Thoracic aorta (tissue), 2 donors: ENCODE data around the gene DHRSX. TPM values are rescaled to one million over a fixed set of nuclear protein-coding genes. Genes with fewer than 3 reads are reported as not detected.

Experiments
- ATAC-seq: fragments of 150-250 bp; one replicate; pipeline ENCODE4 v1.8.0; 2017; ENCODE audit warnings: low read depth; ENCODE audit not compliant: insufficient number of reproducible peaks, low FRiP score
- DNase-seq: peaks from one replicate; pipeline ENCODE4 v3.0.0-alpha.2; 2020; ENCODE audit warnings: low spot score
- H3K27ac ChIP-seq, 2 donors: fragments of 200-600 bp; sonication (generic); 1 replicate in 1 of 2; 2 replicates in 1 of 2; pipeline ENCODE4 v1.5.1; 2016; ENCODE audit warnings: mild to moderate bottlenecking in 2 of 2, moderate library complexity in 2 of 2
- H3K27me3 ChIP-seq: fragments of 200-600 bp; sonication (generic); replicated peaks from 2 replicates; pipeline ENCODE4 v1.6.0; 2016; ENCODE audit warnings: mild to moderate bottlenecking; ENCODE audit not compliant: insufficient read depth
- H3K36me3 ChIP-seq: fragments of 200-600 bp; sonication (generic); one replicate; pipeline ENCODE4 v1.5.1; 2016
- H3K4me1 ChIP-seq, 2 donors: fragments of 200-600 bp; sonication (generic); 1 replicate in 1 of 2; 2 replicates in 1 of 2; pipeline versions ENCODE4 v1.5.1 to v1.6.0; 2016; ENCODE audit warnings: low read depth in 2 of 2, mild to moderate bottlenecking in 1 of 2; ENCODE audit not compliant: control insufficient read depth in 1 of 2
- H3K4me3 ChIP-seq: fragments of 200-600 bp; sonication (generic); 2 replicates; pipeline ENCODE4 v1.5.1; 2016; ENCODE audit warnings: mild to moderate bottlenecking
- H3K9me3 ChIP-seq: fragments of 200-600 bp; sonication (generic); 2 replicates; pipeline ENCODE4 v1.5.1; 2016
- total RNA-seq, 2 donors: library from RNA; depleted of rRNA; stranded (reverse); fragments of >200 nt; gene quantifications; one replicate each; pipeline versions ENCODE4 v1.1.0 to v1.2.3, GENCODE V29; 2016
- TF ChIP-seq, protein P1 (sequence below): fragments of 200-600 bp; sonication (generic); IDR thresholded peaks from one replicate; pipeline ENCODE4 v1.5.1; 2019; ENCODE audit warnings: antibody characterized with exemption

Gene DHRSX
- total RNA-seq, 2 donors from 2014 or later = 14.9 to 16.8 TPM

DNA sequence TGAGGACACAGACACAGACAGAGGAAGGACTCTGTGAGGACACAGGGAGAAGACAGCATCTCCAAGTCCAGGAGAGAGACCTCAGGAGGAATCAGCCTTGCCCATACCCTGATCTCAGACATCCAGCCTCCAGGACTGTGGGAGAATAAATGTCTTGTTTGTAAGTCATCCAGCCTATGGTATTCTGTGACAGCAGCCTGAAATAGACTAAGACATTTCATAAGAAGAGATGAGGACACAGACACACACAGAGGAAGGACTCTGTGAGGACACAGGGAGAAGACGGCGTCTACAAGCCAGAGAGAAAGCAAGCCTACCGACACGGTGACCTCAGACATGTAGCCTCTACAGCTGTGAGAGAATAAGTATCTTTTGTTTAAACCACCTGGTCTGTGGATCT lies 112.1 kb downstream of the DHRSX start:
- no peak for ATAC-seq
- TF ChIP-seq, protein P1, sequence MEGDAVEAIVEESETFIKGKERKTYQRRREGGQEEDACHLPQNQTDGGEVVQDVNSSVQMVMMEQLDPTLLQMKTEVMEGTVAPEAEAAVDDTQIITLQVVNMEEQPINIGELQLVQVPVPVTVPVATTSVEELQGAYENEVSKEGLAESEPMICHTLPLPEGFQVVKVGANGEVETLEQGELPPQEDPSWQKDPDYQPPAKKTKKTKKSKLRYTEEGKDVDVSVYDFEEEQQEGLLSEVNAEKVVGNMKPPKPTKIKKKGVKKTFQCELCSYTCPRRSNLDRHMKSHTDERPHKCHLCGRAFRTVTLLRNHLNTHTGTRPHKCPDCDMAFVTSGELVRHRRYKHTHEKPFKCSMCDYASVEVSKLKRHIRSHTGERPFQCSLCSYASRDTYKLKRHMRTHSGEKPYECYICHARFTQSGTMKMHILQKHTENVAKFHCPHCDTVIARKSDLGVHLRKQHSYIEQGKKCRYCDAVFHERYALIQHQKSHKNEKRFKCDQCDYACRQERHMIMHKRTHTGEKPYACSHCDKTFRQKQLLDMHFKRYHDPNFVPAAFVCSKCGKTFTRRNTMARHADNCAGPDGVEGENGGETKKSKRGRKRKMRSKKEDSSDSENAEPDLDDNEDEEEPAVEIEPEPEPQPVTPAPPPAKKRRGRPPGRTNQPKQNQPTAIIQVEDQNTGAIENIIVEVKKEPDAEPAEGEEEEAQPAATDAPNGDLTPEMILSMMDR = no peak
- Histone ChIP-seq H3K4me1 (no peaks in the 10 kb centered on the region), H3K4me3 (no peak overlapping the region), H3K27me3 (no peaks in the 10 kb centered on the region), H3K9me3 (peaks cover 7% of the 10 kb centered on the region), H3K36me3 (peaks cover 10% of the 10 kb centered on the region), H3K27ac (no peak overlapping the region)
- DNase-seq = no peak

DNA sequence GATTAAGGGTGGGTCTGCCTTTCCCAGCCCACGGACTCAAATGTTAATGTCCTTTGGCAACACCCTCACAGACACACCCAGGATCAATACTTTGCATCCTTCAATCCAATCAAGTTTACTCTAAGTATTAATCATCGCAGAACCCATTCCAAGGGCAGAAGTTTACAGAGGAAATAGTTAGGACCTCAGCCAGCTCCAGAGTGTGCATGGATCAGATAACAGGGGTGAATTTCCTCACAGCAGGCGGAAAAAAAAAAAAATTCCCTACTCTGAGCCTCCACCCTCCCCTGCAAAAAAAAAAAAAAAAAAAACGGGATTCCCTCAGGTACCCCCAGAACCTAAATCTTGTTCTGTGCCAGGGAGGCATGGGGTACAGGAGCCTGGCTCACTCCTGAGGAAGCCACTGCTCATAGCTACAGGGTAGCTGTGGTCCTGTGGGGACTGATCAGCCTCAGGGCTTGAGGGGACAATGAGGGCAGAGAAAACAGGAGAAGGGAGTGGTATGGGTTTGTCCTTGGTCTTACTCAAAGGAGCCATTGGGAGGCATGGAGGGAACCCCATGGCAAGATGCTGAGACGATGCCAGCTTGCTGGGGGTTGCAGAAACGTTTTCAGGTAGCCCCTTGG lies 113.0 kb downstream of the DHRSX start:
- Histone ChIP-seq H3K4me3 (no peak overlapping the region), H3K27ac (no peak overlapping the region), H3K27me3 (no peaks in the 10 kb centered on the region), H3K4me1 (no peaks in the 10 kb centered on the region), H3K9me3 (peaks cover 7% of the 10 kb centered on the region), H3K36me3 (peaks cover 10% of the 10 kb centered on the region)
- DNase-seq (no peak), ATAC-seq (no peak)
- TF ChIP-seq, protein P1 = no peak

DNA sequence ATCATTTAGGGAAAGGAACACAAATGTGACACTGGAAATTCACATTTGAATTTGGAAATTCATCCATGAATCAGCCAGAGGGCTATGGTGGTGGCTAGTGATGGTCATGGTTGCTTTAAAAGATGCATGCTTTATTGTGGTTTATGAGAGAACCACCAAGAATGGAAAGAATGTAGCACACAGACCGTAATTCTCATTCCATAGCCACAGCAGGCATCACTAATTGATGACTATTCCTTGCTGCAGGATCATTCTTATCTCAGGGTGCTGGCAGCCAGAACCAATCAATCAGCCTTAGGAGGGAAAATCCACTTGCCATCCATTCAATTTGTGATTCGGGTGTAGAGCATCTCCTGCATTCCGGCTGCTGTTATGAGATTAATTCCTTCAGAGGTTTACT lies 115.6 kb downstream of the DHRSX start:
- DNase-seq (no peak), ATAC-seq (no peak)
- H3K9me3 ChIP-seq = no peaks in the 10 kb centered on the region
- H3K27ac ChIP-seq = no peak overlapping the region
- no peak overlapping the region for H3K4me3 ChIP-seq
- H3K36me3 ChIP-seq = no peaks in the 10 kb centered on the region
- H3K4me1 ChIP-seq = no peaks in the 10 kb centered on the region
- H3K27me3 ChIP-seq = no peaks in the 10 kb centered on the region
- TF ChIP-seq, protein P1 = no peak

DNA sequence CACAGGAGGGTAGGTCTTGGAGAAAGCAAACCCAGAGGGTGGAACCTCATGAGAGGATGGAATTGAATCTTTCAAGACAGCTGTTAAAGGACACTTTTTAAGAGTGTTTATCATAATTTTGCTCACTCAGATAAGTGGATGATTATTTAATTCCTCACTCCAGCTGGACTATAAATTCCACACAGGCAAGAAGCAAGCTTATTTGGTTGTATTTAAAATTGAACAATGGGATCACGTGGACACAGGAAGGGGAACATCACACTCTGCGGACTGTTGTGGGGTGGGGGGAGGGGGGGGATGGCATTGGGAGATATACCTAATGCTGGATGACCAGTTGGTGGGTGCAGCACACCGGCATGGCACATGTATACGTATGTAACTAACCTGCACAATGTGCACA lies 116.3 kb downstream of the DHRSX start:
- ATAC-seq (no peak), DNase-seq (no peak)
- H3K4me3 ChIP-seq = no peak overlapping the region
- no peaks in the 10 kb centered on the region for H3K36me3 ChIP-seq
- no peaks in the 10 kb centered on the region for H3K27me3 ChIP-seq
- TF ChIP-seq, protein P1 = no peak
- H3K27ac ChIP-seq = no peak overlapping the region
- H3K4me1 ChIP-seq = no peaks in the 10 kb centered on the region
- H3K9me3 ChIP-seq = no peaks in the 10 kb centered on the region

DNA sequence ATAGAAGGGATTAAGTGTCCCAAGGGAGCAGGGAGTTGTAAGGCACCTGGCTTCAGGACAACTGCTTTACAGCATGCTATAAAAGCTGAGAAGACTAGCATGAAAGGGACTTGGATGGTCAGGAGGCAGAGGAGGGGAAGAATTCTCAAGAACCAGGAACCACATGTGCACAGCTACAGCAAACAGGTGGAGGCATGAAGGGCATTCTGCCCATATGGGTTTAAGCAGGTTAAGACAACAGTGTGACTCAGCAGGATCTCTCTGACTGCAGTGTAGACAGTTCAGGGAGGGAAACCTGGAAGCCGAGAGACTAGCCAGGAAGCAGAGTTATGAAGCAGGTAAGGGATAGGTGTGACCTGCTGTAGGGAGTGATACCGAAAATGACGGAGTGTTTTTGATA lies 117.0 kb downstream of the DHRSX start:
- ATAC-seq (no peak), DNase-seq (no peak)
- Histone ChIP-seq H3K27ac (no peak overlapping the region), H3K27me3 (no peaks in the 10 kb centered on the region), H3K4me3 (no peak overlapping the region), H3K9me3 (no peaks in the 10 kb centered on the region), H3K4me1 (no peaks in the 10 kb centered on the region), H3K36me3 (no peaks in the 10 kb centered on the region)
- TF ChIP-seq, protein P1 = no peak
